H1 (cell line): ENCODE measurements around the gene IFNL1. TPM values are rescaled to one million over a fixed set of nuclear protein-coding genes. Genes with fewer than 3 reads are reported as not detected.

Source experiments
- CTCF ChIA-PET: fragments of 300-600 bp; sonication (Branson Sonifier 250); formaldehyde crosslinking; loops from one replicate; lab custom pipeline; 2021; ENCODE audit not compliant: partially characterized antibody; lab: Charles Lee
- POLR2A ChIA-PET: fragments of 300-600 bp; sonication (Branson Sonifier 250); formaldehyde crosslinking; loops from one replicate; lab custom pipeline; 2021; ENCODE audit warnings: inconsistent platforms; ENCODE audit not compliant: partially characterized antibody; lab: Charles Lee
- DNase-seq, 2 experiments: peaks; one replicate each; pipeline versions ENCODE4 v3.0.0 to v3.0.0-alpha.2; 2010 to 2022; ENCODE audit warnings: low spot score in 2 of 2, low read depth in 1 of 2, mixed read lengths in 1 of 2
- FAIRE-seq: peaks from 2 replicates; lab custom pipeline; 2011; peaks lifted over from hg19 to GRCh38; lab: Jason Lieb, UNC
- H2AFZ ChIP-seq: 2 replicates; pipeline ENCODE4 v1.8.1; 2012; ENCODE audit warnings: low read length, inconsistent platforms
- H2AK5ac ChIP-seq: 2 replicates; pipeline ENCODE4 v1.6.1; 2013; ENCODE audit warnings: low read depth, low read length
- H2BK120ac ChIP-seq: replicated peaks from 2 replicates; pipeline ENCODE3; 2013; ENCODE audit warnings: low read depth, low read length, inconsistent platforms
- H2BK12ac ChIP-seq: 2 replicates; pipeline ENCODE4 v1.6.1; 2013; ENCODE audit warnings: low read depth, low read length
- H2BK15ac ChIP-seq: 2 replicates; pipeline ENCODE4 v1.6.1; 2013; ENCODE audit warnings: low read length
- H2BK20ac ChIP-seq: 2 replicates; pipeline ENCODE4 v1.6.1; 2013; ENCODE audit warnings: low read length
- H2BK5ac ChIP-seq: 2 replicates; pipeline ENCODE4 v1.6.1; 2013; ENCODE audit warnings: low read depth, low read length
- H3K14ac ChIP-seq: 2 replicates; pipeline ENCODE4 v1.6.1; 2013; ENCODE audit warnings: inconsistent platforms; ENCODE audit not compliant: insufficient read length
- H3K18ac ChIP-seq: 2 replicates; pipeline ENCODE4 v1.6.1; 2013; ENCODE audit warnings: low read length; ENCODE audit errors: extremely low read depth
- H3K23ac ChIP-seq: 2 replicates; pipeline ENCODE4 v1.6.1; 2013; ENCODE audit warnings: inconsistent platforms; ENCODE audit not compliant: insufficient read length
- H3K23me2 ChIP-seq: 2 replicates; pipeline ENCODE4 v1.6.1; 2013; ENCODE audit warnings: low read depth, low read length
- H3K27ac ChIP-seq: 2 replicates; pipeline ENCODE4 v1.6.1; 2011; ENCODE audit warnings: low read depth, low read length, inconsistent platforms
- H3K27me3 ChIP-seq, 4 experiments: replicated peaks in 1 of 4; 1 replicate in 1 of 4; 2 replicates in 3 of 4; pipeline versions ENCODE4 v1.6.1 to v1.8.1; 2011 to 2013; ENCODE audit warnings: low read length in 3 of 4, mild to moderate bottlenecking in 3 of 4, inconsistent platforms in 2 of 4, mixed read lengths in 2 of 4, moderate library complexity in 1 of 4; ENCODE audit not compliant: control insufficient read depth in 3 of 4, insufficient read depth in 3 of 4; ENCODE audit errors: extremely low read depth in 1 of 4
- H3K36me3 ChIP-seq, 4 experiments: 2 replicates each; pipeline versions ENCODE4 v1.6.1 to v1.8.1; 2011 to 2013; ENCODE audit warnings: mild to moderate bottlenecking in 4 of 4, low read length in 3 of 4, moderate library complexity in 2 of 4, control low read depth in 1 of 4, inconsistent platforms in 1 of 4; ENCODE audit not compliant: insufficient read depth in 4 of 4, control insufficient read depth in 2 of 4
- H3K4ac ChIP-seq: replicated peaks from 2 replicates; pipeline ENCODE3; 2013; ENCODE audit warnings: low read length, low read depth, mixed read lengths, inconsistent platforms; ENCODE audit not compliant: insufficient read length
- H3K4me1 ChIP-seq, 4 experiments: replicated peaks in 1 of 4; 1 replicate in 1 of 4; 2 replicates in 3 of 4; pipeline versions ENCODE4 v1.6.1 to v1.8.1; 2011 to 2013; ENCODE audit warnings: low read length in 3 of 4, inconsistent platforms in 2 of 4, mixed read lengths in 1 of 4; ENCODE audit not compliant: insufficient read depth in 4 of 4, control insufficient read depth in 3 of 4
- H3K4me2 ChIP-seq, 2 experiments: 2 replicates each; pipeline versions ENCODE4 v1.6.1 to v1.8.1; 2011 to 2013; ENCODE audit warnings: low read depth in 2 of 2, low read length in 2 of 2, control low read depth in 1 of 2, inconsistent platforms in 1 of 2, mild to moderate bottlenecking in 1 of 2; ENCODE audit not compliant: insufficient read depth in 1 of 2
- H3K4me3 ChIP-seq, 4 experiments: fragments of 200-600, 300-600 bp in 1 of 4; sonication (generic), shearing (Covaris generic), sonication (Bioruptor Twin) in 1 of 4; 2 replicates each; pipeline versions ENCODE4 v1.5.1 to v1.8.1; 2011 to 2016; ENCODE audit warnings: low read length in 4 of 4, low read depth in 3 of 4, control low read depth in 2 of 4, inconsistent platforms in 2 of 4, mild to moderate bottlenecking in 2 of 4, mixed read lengths in 1 of 4, moderate library complexity in 1 of 4; ENCODE audit not compliant: insufficient read depth in 2 of 4; ENCODE audit errors: extremely low read depth in 1 of 4
- H3K56ac ChIP-seq: replicated peaks from 2 replicates; pipeline ENCODE3; 2013; ENCODE audit warnings: low read depth, mild to moderate bottlenecking, mixed read lengths, low read length, inconsistent platforms; ENCODE audit not compliant: insufficient read length
- H3K79me1 ChIP-seq: 2 replicates; pipeline ENCODE4 v1.6.1; 2013; ENCODE audit warnings: low read depth, low read length, control low read depth
- H3K79me2 ChIP-seq, 2 experiments: 2 replicates each; pipeline versions ENCODE4 v1.6.1 to v1.8.1; 2012 to 2013; ENCODE audit warnings: low read length in 2 of 2, mild to moderate bottlenecking in 2 of 2, inconsistent platforms in 1 of 2; ENCODE audit not compliant: insufficient read depth in 2 of 2, control insufficient read depth in 1 of 2
- H3K9ac ChIP-seq, 4 experiments: replicated peaks in 1 of 4; 1 replicate in 1 of 4; 2 replicates in 3 of 4; pipeline versions ENCODE4 v1.6.1 to v1.8.1; 2011 to 2013; ENCODE audit warnings: low read depth in 3 of 4, low read length in 3 of 4, control low read depth in 2 of 4, mild to moderate bottlenecking in 2 of 4, moderate library complexity in 2 of 4, inconsistent platforms in 1 of 4; ENCODE audit errors: extremely low read depth in 1 of 4
- H3K9me3 ChIP-seq, 2 experiments: 2 replicates each; pipeline versions ENCODE4 v1.6.1 to v1.8.1; 2012 to 2013; ENCODE audit warnings: mild to moderate bottlenecking in 2 of 2, moderate library complexity in 2 of 2, control low read depth in 1 of 2, inconsistent platforms in 1 of 2, low read depth in 1 of 2, low read length in 1 of 2, mixed read lengths in 1 of 2; ENCODE audit not compliant: insufficient read depth in 2 of 2
- H4K20me1 ChIP-seq, 2 experiments: replicated peaks in 1 of 2; 2 replicates each; pipeline versions ENCODE3 to v1.8.1; 2011 to 2013; ENCODE audit warnings: inconsistent platforms in 2 of 2, low read length in 2 of 2, mild to moderate bottlenecking in 1 of 2; ENCODE audit not compliant: insufficient read depth in 2 of 2, control insufficient read depth in 1 of 2
- H4K5ac ChIP-seq: 2 replicates; pipeline ENCODE4 v1.6.1; 2013; ENCODE audit warnings: low read length, low read depth, mixed read lengths, inconsistent platforms; ENCODE audit not compliant: insufficient read length
- H4K8ac ChIP-seq: 2 replicates; pipeline ENCODE4 v1.8.0; 2013; ENCODE audit warnings: mild to moderate bottlenecking, moderate library complexity, low read length, inconsistent platforms; ENCODE audit not compliant: insufficient read depth; ENCODE audit errors: extremely low read depth
- H4K91ac ChIP-seq: replicated peaks from 2 replicates; pipeline ENCODE3; 2013; ENCODE audit warnings: low read length, mixed read lengths, inconsistent platforms; ENCODE audit not compliant: insufficient read length
- CTBP2 ChIP-seq: IDR thresholded peaks from 2 replicates; pipeline ENCODE4 v1.7.0; 2011; ENCODE audit warnings: borderline replicate concordance, mild to moderate bottlenecking, moderate library complexity, mixed read lengths, low read length; ENCODE audit not compliant: insufficient read depth, insufficient read length
- CTCF ChIP-seq, 3 experiments: IDR thresholded peaks; 1 replicate in 2 of 3; 2 replicates in 1 of 3; pipeline versions ENCODE4 v1.5.1 to v1.6.1; 2011; ENCODE audit warnings: low read length in 3 of 3, mild to moderate bottlenecking in 3 of 3, inconsistent platforms in 2 of 3, low read depth in 1 of 3, moderate library complexity in 1 of 3; ENCODE audit not compliant: insufficient read depth in 1 of 3; ENCODE audit errors: control extremely low read depth in 1 of 3
- HDAC6 ChIP-seq: IDR thresholded peaks from one replicate; pipeline ENCODE4 v1.7.1; 2012; ENCODE audit warnings: low read depth, mild to moderate bottlenecking, inconsistent platforms, low read length, moderate library complexity
- JUN ChIP-seq: IDR thresholded peaks from 2 replicates; pipeline ENCODE4 v1.6.1; 2011; ENCODE audit warnings: low read depth, mild to moderate bottlenecking, improper control_type of control experiment, low read length
- KDM5A ChIP-seq: fragments of 200-600 bp; IDR thresholded peaks from 2 replicates; pipeline ENCODE4 v1.7.1; 2012; ENCODE audit warnings: mild to moderate bottlenecking, low read length, inconsistent platforms, mixed read lengths
- NRF1 ChIP-seq: IDR thresholded peaks from 2 replicates; pipeline ENCODE4 v1.6.1; 2011; ENCODE audit warnings: mild to moderate bottlenecking, low read depth, low read length, improper control_type of control experiment
- POU5F1 ChIP-seq: IDR thresholded peaks from 2 replicates; pipeline ENCODE4 v1.6.1; 2011; ENCODE audit warnings: low read depth, mild to moderate bottlenecking, low read length, moderate library complexity
- SIN3A ChIP-seq, 2 experiments: IDR thresholded peaks in 1 of 2; conservative IDR thresholded peaks in 1 of 2; 2 replicates each; pipeline ENCODE4 v1.6.1; 2011 to 2012; ENCODE audit warnings: low read length in 2 of 2, improper control_type of control experiment in 1 of 2, low read depth in 1 of 2, mild to moderate bottlenecking in 1 of 2
- SIRT6 ChIP-seq: IDR thresholded peaks from one replicate; pipeline ENCODE4 v1.7.1; 2012; ENCODE audit warnings: low read length, inconsistent platforms
- SUZ12 ChIP-seq: fragments of 200-600 bp; sonication (generic); IDR thresholded peaks from 2 replicates; pipeline ENCODE4 v1.6.1; 2012; ENCODE audit warnings: mild to moderate bottlenecking, inconsistent platforms, low read length, moderate library complexity, mixed read lengths
- TEAD4 ChIP-seq: IDR thresholded peaks from 2 replicates; pipeline ENCODE4 v1.6.1; 2012; ENCODE audit warnings: low read depth, low read length, inconsistent platforms, mixed read lengths
- ZNF274 ChIP-seq: IDR thresholded peaks from 2 replicates; pipeline ENCODE4 v1.7.0; 2012; ENCODE audit warnings: low read length, borderline replicate concordance; ENCODE audit errors: extremely low read depth
- WGBS, 2 experiments: shearing (Covaris generic) in 1 of 2; methylation state at CpG; one replicate each; pipeline versions ENCODE4 v1.1.6 to v1.1.7; 2013 to 2015; ENCODE audit warnings: low lambda C conversion rate in 2 of 2, mixed read lengths in 2 of 2, inconsistent platforms in 1 of 2, low coverage in 1 of 2, missing lambda C conversion rate in 1 of 2; ENCODE audit not compliant: insufficient replicate concordance in 2 of 2, insufficient coverage in 1 of 2, insufficient read length in 1 of 2; ENCODE audit errors: extremely low coverage in 1 of 2, missing lambda C conversion rate in 1 of 2; 5-methylcytosine and 5-hydroxymethylcytosine counted together
- polyA plus RNA-seq, 7 experiments: library from polyadenylated mRNA; depleted of rRNA in 3 of 7; stranded (reverse) in 5 of 7; unstranded in 2 of 7; fragments of >200 nt in 5 of 7; fragments of 200-250 nt in 2 of 7; gene quantifications; 1 replicate in 5 of 7; 2 replicates in 1 of 7; 4 replicates in 1 of 7; pipeline versions ENCODE4 v1.2.1 to v1.2.3, GENCODE V29; 2011 to 2013; ENCODE audit warnings: missing spikeins in 2 of 7, mixed read lengths in 2 of 7
- total RNA-seq: library from RNA; stranded (reverse); fragmentation: NEBNext Ultra II Directional; extraction: Animal tissue kit (Norgen Biotek cat#: 25700); gene quantifications from 2 replicates; pipeline ENCODE4 v1.2.1, GENCODE V29; 2021

Gene IFNL1
- total and polyA plus RNA-seq, 2 of the 8 experiments (the other 6 are each of a cell fraction or from before 2014, with no cell fraction given): not detected

- no peak overlapping the region for H3K27ac ChIP-seq
- no peak overlapping the region for H3K9ac ChIP-seq
- H2AK5ac ChIP-seq: no peak overlapping the region
- ChIA-PET CTCF (interaction anchor here (0.6 to 11.7 kb wide), 6 partner anchors 21 to 257 kb away, joined by 3 to 85 read pairs (median 3); no protein-coding TSS in a partner anchor), POLR2A (interaction anchor here (1.1 kb wide), 1 partner anchor 197 kb away, joined by 4 read pairs; no protein-coding TSS in a partner anchor)
- no peak overlapping the region for H3K23ac ChIP-seq
- H3K79me1 ChIP-seq: no peaks in the 10 kb centered on the region
- H3K27me3 ChIP-seq: no peaks in the 10 kb centered on the region; a peak in 1 of 7 replicates
- H3K23me2 ChIP-seq: no peaks in the 10 kb centered on the region
- DNase-seq (no peak), FAIRE-seq (no peak)
- H4K8ac ChIP-seq: no peak overlapping the region
- no peak overlapping the region for H3K4ac ChIP-seq
- H4K91ac ChIP-seq: no peak overlapping the region
- H2BK15ac ChIP-seq: no peak overlapping the region
- no peak overlapping the region for H3K14ac ChIP-seq
- H2AFZ ChIP-seq: no peak overlapping the region
- H3K79me2 ChIP-seq: no peaks in the 10 kb centered on the region
- peaks cover 0 to 7% (median 3%) of the 10 kb centered on the region in 4 experiments; a peak in 5 of 7 replicates for H3K4me1 ChIP-seq
- no peak overlapping the region for H2BK5ac ChIP-seq
- H2BK120ac ChIP-seq: no peak overlapping the region
- H3K9me3 ChIP-seq: no peaks in the 10 kb centered on the region
- H3K4me2 ChIP-seq: no peak overlapping the region
- no peak overlapping the region for H2BK20ac ChIP-seq
- H4K20me1 ChIP-seq: no peaks in the 10 kb centered on the region
- no peak overlapping the region for H3K18ac ChIP-seq
- no peak overlapping the region for H3K56ac ChIP-seq
- no peak overlapping the region for H3K4me3 ChIP-seq
- WGBS, 2 experiments: 93% methylated on average over 7 of the region's 7 CpGs; no CpG with 5 or more reads in 1 of the 2 experiments
- no peak overlapping the region for H4K5ac ChIP-seq
- no peaks in the 10 kb centered on the region for H3K36me3 ChIP-seq
- no peak overlapping the region for H2BK12ac ChIP-seq
- TF ChIP-seq POU5F1: no peak
- TF ChIP-seq NRF1: no peak
- TF ChIP-seq CTCF (IDR thresholded peaks at IDR 0.05; ENCODE audit: control extremely low read depth in 1 of 3, insufficient read depth in 1 of 3, low read depth in 1 of 3, low read length in 3 of 3): no peak
- TF ChIP-seq KDM5A: no peak
- no peak for TF ChIP-seq SIN3A (conservative IDR thresholded peaks at IDR 0.05 in 1 of 2, IDR thresholded peaks at IDR 0.05 in 1 of 2; ENCODE audit: low read depth in 1 of 2, low read length in 2 of 2)
- TF ChIP-seq SIRT6: no peak
- TF ChIP-seq TEAD4: no peak
- TF ChIP-seq CTBP2: no peak
- no peak for TF ChIP-seq JUN
- TF ChIP-seq SUZ12: no peak
- no peak for TF ChIP-seq ZNF274
- TF ChIP-seq HDAC6: no peak
These were observed 36.1 kb downstream of the IFNL1 start for GRCh38 chr19:39332293-39332692.
